GM19463 (cell line): ENCODE data around the gene AQP2.

ENCODE experiments used
- ATAC-seq: cut with Tn5 transposase; IDR thresholded peaks from one replicate; pipeline ENCODE4 v1.9.1; 2021; ENCODE audit warnings: mild to moderate bottlenecking, moderate library complexity; ENCODE audit not compliant: unreplicated experiment

The AQP2 gene

DNA sequence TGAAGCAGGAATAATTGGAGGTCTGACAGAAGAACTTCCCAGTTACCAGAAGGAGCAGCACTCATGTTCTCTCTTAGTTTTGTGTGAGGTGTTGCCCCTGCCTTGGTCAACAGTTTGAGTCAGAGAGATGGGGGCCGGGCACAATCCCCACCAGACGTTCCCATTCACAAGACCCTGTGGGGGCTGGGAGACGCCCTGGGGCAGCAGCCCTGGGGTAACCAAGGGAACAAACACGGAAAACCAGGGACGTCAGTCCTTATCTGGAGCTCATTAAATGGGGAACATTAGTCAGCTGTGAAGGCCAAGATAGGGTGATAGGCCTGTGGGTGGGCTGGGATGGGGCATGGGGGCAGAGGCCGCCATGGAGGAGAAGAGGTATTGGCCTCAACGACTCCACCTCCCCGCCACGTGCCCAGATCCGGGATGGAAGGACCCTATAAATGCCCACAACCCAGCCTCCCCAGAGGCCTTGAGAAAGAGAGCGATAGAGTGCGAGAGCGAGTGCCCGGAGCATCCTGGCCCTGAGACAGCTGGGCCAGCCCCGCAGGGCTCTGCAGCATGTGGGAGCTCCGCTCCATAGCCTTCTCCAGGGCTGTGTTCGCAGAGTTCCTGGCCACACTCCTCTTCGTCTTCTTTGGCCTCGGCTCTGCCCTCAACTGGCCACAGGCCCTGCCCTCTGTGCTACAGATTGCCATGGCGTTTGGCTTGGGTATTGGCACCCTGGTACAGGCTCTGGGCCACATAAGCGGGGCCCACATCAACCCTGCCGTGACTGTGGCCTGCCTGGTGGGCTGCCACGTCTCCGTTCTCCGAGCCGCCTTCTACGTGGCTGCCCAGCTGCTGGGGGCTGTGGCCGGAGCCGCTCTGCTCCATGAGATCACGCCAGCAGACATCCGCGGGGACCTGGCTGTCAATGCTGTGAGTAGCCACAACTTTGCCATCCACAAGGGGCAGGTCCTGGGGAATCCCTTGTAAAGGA, at the start of gene AQP2:
TSS of gene AQP2 (plus strand) at position 465 of the 979 bp plus-strand sequence. CDS start at position 559, 94 bp downstream.
- ATAC-seq: no peak

DNA sequence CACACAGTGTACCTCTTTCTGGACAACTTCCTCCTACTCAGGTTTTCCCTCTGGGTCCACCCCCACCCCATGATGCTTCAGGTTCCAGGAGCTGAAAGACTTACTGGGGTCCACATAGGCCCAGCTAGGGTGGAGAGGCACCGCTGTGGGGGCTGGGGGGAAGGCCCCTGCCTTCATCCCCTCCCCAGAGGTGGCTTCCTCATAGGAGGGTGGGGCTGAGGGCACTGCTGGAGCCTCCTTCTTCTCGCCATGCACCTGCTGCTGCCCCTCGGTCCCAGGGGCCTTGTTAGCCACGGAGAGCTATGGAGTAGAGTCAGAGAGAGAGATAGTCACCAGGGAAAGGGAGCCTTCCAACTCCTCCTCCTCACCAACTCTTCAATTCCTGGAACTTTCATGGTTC, 49.5 kb upstream of the AQP2 start:
- ATAC-seq: no peak

GRCh38 chr12:49901986-49902385, 48.6 kb upstream of the AQP2 start:
- no peak for ATAC-seq

GRCh38 chr12:49902399-49903350, 47.9 kb upstream of the AQP2 start:
- no peak for ATAC-seq

GRCh38 chr12:49903351-49903699, 47.2 kb upstream of the AQP2 start:
- ATAC-seq: no peak

GRCh38 chr12:49903700-49904423, 46.7 kb upstream of the AQP2 start, which contains the start of gene FAIM2:
TSS of gene FAIM2 (minus strand) at chr12:49903900. CDS start at chr12:49903792, 108 bp downstream.
- ATAC-seq: no peak

DNA sequence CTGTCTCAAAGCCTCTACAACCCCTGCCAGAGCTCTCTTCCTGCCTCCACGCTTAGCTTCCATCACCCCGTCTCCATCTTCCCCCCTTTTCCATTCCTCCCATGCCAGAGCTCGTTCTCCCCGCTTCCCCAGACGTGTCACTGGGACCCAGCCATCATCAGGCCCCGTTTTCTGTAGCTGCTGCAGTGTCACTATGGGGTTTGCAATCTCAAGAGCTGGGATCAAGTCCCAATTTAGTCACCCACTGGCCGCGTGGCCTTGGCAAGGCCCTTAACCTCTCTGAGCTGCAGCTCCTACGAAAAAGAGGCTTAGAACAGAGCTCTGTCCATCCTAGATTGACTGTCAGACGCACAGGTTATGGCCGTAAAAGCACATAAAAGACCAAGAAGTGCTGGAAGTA, 45.9 kb upstream of the AQP2 start:
- no peak for ATAC-seq

- no peak for ATAC-seq
Observed at GRCh38 chr12:49905718-49906314, 44.7 kb upstream of the AQP2 start.

DNA sequence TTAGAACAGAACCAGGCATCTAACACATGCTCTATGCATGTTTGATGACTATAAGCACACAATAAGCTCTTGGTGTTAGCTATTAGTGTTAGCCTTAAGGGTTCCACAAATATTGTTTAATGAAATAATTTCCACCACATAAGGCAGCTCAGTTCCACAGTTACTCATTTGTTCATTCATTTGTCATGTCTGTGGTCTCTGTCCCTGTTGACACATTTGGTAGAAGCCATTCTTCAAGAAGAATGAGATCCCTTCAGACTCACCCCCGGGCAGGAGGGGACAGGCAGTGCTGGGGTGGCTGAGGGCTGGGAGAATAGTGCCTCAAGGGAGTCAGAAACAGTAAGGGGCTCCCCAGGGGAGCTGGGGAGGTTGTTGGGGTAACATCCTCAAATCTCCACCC, 43.2 kb upstream of the AQP2 start:
- ATAC-seq: no peak

GRCh38 chr12:49909356-49909755, 41.2 kb upstream of the AQP2 start:
- ATAC-seq: no peak

DNA sequence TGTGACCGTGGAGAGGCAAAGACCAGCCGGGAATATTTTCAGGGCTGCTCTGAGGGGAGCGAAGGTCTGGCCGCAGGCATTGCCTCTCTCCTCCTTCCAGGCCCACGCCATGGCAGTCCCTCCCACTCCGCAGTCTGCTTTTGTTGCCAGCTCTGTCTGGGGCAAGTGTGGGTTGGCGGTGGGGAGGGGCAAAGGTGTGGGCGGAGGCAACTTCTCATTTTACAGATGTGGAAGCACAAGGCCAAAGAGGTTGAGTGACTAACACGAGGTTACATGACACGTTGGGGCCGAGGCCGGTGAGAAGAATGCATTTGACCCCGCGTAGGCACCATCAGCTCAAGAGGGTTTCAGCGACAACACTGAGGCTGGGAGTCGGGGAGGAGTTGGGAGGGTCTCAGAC, 40.7 kb upstream of the AQP2 start:
- no peak for ATAC-seq

DNA sequence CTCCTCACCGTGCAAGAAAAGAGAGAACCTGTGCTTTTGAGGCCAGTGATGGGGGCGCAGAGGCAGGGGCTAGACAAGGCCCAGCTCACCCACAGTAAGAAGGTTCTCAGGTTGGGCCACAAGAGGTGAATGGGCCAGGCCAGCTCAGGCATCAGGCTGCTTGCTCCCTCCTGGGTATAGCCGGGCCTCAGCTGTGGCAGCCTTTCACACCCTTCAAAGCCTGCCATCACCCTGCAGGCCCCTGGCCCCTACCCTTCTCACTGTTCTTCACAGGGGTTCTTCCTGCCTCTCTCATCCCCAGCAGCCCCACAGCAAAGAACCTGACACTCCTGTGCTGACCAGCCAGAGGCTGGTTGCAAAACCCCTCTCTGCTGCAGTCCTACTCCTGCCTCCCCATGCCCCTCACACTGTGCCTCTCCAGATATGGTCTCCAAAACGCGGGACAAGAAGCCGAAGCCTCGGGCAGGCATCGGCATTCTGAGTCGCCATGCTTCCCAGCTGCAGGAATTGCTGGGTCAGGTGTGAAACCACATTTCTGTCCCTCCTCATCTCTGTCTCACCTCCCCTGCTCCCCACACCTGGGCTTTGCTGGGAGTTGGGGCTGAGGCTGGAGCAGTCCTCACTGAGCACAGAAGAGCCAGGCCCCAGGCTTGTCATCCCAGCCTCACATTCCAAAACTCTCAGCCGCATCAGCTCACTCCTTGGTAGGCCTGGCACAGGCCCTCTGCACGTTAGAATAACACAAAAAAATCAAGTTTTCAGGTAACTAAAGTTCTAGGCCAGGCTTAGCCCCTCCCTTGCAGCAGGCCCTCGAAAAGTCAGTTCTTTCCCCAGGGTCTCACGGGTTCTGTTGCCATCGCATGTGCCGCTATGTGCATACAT, 40.0 kb upstream of the AQP2 start:
- ATAC-seq: no peak

- no peak for ATAC-seq
Observed at GRCh38 chr12:49911213-49911605, 39.3 kb upstream of the AQP2 start.

DNA sequence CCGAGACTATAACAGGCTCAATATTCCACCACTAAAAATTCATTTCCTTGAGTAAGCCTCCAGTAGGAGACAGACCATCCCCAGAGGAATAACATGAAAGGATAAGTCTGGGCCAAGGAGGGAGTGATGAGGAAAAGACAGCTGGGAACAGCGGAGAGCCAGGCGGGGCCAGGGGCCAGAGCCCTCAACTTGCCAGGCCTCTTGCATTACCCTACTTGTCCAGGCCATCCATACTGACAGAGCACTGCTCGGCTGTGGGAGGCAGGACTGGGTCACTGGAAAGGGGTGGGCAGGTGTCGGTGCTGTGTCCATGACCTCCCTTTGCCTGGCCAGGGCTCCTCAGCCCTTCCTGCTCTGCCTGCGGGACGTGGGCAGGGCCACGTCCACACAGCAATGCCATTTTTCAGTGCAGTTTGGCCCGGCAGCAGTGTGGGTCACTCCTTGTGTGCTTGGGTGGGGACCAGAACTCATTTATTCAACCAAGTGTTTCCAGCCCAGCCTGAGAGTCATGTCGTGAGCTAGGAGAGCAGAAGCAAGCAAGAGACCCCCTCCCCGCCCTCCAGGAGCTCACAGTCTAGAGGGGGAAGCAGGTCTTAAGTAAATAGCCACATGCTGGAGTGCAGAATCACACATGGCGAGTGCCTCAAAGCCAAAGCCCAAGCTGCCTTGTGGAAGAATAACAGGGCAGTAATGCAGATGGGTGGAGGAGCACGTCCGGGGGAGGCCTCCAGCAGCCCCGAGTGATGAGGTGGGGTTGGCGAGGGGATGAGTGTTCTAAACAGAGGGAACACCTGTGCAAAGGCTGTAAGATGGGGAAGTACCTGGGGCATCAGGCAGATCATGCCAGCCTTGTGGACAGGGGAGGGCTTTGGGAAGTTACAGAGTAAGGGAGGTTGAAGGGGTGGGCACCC, 37.9 kb upstream of the AQP2 start:
- ATAC-seq: no peak

- no peak for ATAC-seq
Observed at GRCh38 chr12:49916129-49916919, 34.2 kb upstream of the AQP2 start.

DNA sequence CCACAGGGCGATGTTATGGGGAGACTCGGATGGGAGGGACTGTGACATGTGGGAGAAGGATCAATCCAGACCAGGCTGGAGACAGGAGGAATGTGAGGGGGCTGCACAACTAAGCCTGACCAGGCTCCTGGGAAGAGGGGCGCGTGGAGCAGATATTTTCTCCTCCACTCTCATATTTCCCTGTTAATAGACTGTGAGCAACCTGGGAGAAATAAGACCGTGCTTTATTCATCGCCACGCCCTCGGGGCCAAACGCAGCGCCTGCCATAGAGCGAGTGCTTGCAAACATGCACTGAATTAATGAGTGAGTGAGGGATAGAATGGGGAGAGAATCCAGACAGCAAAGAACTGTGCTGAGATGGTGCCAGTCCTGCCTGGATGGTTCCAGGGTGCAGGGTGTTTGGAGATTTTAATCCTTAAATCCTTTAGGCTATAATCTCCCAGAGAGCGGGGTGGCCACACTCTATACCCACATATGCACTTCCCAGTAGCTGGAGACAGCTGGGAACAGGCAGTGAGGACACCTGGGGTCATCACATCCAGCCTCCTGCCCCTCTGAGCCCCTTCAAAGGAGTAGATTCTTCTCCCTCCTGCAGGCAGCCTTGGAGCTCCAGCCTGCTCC, 33.3 kb upstream of the AQP2 start:
- no peak for ATAC-seq

DNA sequence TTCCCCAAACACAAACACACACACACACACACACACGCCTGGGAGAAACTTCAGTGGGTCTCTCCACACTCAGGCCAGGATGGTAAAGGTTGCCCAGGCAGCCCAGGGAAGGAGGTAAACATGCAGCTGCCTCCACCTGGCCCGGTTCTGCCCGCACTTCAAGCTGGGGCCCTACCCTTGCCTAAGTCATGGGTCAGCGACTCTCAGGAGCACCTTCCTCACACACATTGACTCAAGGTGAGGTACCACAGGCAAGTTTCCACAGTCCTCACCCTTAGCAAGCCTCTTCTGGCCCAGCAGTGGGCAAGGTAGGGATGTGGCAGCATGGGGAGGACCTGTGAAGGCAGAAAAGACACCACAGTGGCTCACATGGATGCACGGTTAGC, 32.8 kb upstream of the AQP2 start:
- no peak for ATAC-seq
